GM18867 (cell line): ENCODE measurements around the gene PRM3.
A peak's percentile ranks its signal among the peaks of the same experiment; 100 is the strongest.

Experiments used
- ATAC-seq: cut with Tn5 transposase; IDR thresholded peaks from one replicate; pipeline ENCODE4 v1.9.1; 2021; ENCODE audit warnings: mild to moderate bottlenecking, moderate library complexity; ENCODE audit not compliant: unreplicated experiment

Gene PRM3, protein sequence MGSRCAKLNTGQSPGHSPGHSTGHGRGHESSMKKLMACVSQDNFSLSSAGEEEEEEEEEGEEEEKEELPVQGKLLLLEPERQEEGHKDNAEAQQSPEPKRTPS

GRCh38 chr16:11272921-11273720 lies at the start of gene PRM3:
Gene PRM3, minus strand, starts transcription at chr16:11273629. Its CDS starts 34 bp downstream, at chr16:11273595.
- no peak for ATAC-seq

DNA sequence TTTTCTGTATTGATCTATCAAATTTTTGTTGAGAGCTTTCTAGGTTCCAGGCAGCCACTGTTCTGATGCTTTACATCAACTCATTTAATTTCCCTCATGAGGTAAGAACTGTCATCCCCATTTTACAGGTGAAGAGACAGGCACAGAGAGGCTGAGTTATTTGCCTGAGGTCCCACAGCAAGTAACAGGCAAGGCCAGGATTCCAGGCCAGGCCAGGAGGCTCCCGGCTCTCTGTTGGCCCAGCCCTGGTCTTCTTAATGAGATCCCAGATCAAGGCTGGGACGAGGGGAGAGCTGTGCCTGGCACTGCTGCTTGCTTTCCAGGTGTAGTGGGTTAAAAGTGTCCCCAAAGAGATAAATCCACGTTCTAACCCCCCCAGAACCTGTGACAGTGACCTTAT lies 49.4 kb upstream of the PRM3 start:
- no peak for ATAC-seq

DNA sequence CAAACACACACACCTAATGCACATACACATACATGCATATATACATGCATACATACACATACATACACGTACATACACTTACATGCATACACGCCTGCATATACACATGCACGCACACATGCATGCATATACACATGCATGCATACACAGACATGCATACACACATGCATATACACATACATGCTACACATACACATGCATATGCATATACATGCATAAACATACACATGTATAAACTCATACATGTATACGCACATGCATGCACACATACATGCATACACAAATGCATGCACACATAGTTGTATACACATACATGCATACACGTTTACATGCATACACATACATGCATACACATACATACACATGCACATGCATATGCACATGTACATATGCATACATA lies 48.2 kb upstream of the PRM3 start:
- ATAC-seq: no peak

GRCh38 chr16:11320170-11320569 lies 46.7 kb upstream of the PRM3 start:
- no peak for ATAC-seq

DNA sequence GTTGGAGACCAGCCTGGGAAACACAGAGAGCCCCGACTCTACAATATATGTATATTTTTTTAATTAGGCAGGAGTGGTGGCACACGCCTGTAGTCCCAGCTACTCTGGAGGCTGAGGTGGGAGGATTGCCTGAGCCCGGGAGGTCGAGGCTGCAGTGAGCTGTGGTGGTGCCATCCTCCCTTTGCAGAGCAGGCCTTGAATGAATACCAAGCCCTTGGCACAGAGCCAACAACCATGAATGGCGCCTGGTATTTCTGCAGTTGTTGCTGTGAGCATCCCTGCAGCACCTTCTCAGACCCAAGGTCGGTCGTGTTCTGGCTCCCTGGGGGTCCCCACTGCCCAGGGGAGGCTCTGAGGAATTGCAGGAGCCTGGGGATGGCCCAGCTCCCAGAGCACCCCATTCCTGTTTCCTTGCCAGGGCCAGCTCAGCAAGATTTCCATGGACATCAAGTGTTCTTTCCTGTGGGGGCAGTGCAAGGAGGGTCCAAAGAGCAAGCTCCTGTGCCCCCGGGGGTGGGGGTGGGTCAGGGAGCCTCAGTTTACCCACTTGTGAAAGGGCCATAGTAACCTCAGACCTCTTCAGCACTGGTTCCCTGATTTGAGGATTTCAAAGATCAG lies 46.2 kb upstream of the PRM3 start:
- no peak for ATAC-seq

DNA sequence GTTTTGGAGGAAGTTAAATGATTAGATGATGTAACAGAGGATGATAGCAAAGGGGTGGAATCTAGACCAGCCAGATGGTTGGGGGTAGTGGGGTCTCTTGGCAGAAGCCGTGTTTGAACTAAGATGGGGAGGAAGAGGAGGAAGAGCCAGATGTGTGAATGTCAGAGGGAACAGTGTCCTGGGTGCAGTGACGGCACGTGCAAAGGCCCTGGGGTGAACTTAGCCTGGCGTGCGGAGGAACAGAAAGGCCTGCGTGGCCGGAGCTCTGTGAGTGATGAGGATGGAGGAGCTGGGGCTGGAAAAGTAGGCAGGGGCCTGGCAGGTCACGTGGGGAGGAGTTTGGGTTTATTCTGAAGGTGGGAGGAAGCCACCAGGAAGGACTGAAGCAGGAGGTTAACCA lies 45.4 kb upstream of the PRM3 start:
- ATAC-seq: no peak

DNA sequence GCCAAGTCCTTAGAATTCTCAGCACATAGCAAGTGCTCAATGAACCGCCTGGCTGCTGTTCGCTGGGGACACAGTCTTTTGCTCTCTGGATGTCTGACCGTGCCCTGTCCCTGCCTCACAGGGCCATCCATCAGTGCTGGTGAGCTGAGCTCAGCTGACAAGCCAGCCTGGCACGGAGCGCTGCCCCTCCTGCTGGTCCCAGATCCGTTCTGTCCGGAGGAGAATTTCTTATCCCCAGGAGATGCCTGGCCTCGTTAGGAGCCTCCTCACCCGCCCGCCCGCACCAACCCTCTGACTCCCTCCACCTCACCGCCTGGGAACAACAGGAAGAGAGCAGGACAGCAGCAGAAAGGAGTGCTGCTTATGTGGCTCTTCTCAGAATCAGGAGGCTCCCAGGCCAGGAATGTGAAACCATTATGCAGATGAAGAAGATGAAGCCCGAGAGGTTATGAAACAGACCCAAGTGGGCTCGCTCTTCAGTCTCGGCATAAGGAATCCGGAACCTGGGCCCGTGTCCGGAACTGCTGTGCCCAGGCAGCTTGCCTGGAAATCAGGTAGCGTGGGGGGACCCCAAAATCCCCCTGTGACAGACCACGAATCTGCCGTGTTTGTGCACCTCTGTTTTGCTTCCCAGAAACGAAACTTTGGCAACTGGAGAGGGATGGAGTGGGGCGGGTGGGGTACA lies 43.0 kb upstream of the PRM3 start:
- ATAC-seq: no peak

DNA sequence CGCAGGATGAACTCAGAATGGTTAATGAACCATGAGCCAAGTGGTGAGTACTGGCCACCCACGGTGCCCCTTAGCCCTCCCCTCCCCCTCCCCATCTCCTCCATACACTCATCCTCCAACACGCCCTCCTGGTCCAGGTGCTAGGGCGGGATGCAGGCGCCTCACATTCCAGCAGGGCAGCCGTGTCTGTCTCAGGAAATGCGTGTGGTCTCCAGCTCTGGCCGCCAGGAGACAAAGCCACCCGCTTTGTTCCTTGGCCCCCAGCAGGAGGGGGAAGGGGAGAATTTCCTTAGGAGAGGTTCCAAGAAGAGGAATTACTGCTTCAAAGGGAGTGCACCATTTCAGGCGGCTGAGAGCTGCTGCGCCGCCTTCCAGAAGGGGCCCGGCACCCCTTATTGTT lies 42.1 kb upstream of the PRM3 start:
- ATAC-seq: no peak

DNA sequence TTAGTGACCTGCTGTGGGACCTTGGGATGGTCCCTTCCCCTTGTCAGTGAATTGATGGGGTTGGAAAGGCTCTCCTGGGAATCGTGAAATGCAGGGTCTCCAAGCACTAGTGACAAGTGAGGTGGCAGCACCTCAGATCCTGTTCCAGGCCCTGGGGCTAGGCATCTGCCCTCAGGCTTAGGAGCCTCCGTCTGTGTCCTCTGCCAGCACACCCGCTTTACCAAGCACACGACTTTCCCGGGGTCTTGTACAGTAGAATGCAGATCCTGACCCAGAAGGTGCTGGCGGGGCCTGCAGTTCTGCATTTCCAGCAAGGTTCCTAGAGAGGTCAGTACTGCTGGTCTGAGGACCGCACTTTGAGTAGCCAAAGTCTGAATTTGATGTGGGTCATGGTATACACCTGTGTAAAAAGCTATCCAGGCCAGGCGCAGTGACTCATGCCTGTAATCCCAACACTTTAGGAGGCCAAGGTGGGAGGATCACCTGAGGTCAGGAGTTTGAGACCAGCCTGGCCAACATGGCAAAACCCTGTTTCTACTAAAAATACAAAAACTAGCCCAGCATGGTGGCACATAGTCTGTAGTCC lies 41.0 kb upstream of the PRM3 start:
- ATAC-seq: no peak

- ATAC-seq: no peak
These were observed 40.3 kb upstream of the PRM3 start for GRCh38 chr16:11313493-11314308.

GRCh38 chr16:11312718-11313492 lies 39.5 kb upstream of the PRM3 start:
- no peak for ATAC-seq

GRCh38 chr16:11310997-11311561 lies 37.6 kb upstream of the PRM3 start:
- peak; percentile 37 for ATAC-seq

- ATAC-seq: no peak
These were observed 37.2 kb upstream of the PRM3 start for GRCh38 chr16:11310634-11310977.

DNA sequence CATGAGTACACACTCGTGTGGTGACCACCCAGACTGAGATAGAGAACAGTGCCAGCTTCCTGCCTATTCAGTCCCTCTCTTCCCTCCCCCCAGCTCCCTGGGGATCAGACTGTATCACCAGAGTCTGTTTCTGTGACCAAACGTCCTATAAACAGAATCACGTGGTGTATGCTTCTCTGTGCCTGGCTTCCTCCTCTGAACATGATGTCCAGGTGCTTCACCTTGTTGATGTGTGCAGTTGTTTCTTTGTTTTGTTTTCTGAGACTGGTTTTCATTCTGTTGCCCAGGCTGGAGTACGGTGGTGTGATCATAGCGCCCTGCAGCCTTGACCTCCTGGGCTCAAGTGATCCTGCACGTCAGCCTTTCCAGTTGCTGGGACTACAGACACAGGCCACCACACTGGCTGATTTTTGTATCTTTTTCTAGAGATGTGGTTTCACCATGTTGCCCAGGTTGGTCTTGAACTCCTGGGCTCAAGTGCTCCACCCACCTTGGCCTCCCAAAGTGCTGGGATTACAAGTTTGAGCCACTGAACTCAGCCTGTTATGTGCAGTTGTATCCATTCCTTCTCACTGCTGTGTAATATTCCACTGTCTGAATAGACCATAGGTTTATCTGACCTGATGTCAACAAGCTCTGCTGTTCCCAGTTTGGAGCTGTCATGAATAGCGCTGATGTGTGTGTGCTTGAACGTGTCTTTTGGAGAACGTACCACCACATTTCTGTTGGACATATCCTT lies 36.6 kb upstream of the PRM3 start:
- peak; percentile 41 for ATAC-seq

- ATAC-seq: no peak
These were observed 35.3 kb upstream of the PRM3 start for GRCh38 chr16:11308493-11309283.

DNA sequence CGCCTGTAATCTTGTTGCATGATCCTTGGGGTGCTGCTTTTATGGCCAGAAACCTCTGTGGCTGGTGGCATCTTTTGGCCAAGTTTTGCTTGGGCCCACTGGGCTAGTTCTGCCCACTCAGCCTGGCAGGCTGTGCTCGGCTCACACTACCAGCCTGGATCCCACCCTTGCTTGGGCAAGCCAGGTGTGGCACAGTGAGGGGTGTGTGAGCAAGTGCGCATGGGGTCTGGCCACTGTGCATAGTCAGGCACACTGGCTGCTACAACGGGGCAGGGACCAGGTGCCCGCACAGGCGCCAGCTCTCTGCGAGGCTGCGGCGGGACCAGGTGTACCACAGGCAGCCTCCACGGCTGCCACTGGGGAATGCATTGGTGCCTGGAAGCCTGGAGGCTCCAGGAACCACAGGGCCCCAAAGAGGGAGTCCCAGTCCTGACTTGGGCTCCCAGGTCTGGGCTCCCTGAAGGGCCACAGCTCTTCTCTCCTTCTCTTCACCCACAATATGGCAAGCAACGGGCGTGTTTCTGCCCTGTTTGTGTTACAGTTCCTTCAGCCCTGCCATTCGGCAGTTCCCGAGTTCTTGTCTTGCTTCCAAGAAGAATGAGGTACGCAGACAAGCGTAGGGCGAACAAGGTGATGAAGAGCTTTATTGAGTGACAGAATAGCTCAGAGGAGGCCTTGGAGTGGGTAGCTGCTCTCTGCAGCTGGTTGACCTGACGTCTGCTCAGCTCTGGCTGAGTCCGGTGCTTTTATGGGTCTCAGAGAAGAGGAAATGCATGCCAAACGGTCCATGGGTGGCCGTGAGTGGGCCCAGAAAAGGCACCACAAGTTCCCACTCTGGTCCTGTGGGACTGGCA lies 34.4 kb upstream of the PRM3 start:
- ATAC-seq: no peak

- ATAC-seq: no peak
These were observed 33.7 kb upstream of the PRM3 start for GRCh38 chr16:11306997-11307638.
